ENCODE data around the gene RHOH. TPM values are rescaled to one million over a fixed set of nuclear protein-coding genes. Genes with fewer than 3 reads are reported as not detected.

RHOH gene
- total RNA-seq, 4 donors from 2014 or later: 0.26 TPM; not detected in 3

- no peak for DNase-seq
- in situ Hi-C loops (cut with MboI; ENCODE audit: low sequenced_read_pairs in 4 of 4): no loop called here
- intact Hi-C loops (cut with DNase I; ENCODE audit: low total_unique reads): no loop called here
- Histone ChIP-seq H3K4me1 (no peaks in the 10 kb centered on the region), H3K27ac (no peak overlapping the region), H3K27me3 (no peaks in the 10 kb centered on the region), H3K4me3 (no peak overlapping the region), H3K9me3 (no peaks in the 10 kb centered on the region), H3K36me3 (no peaks in the 10 kb centered on the region)
- TF ChIP-seq CTCF (IDR thresholded peaks at IDR 0.05 in 4 of 5, conservative IDR thresholded peaks at IDR 0.05 in 1 of 5): no peak
- no peak for TF ChIP-seq POLR2A (IDR thresholded peaks at IDR 0.05)
- ATAC-seq: no peak
These were observed 6.8 kb upstream of the RHOH start for GRCh38 chr4:40190019-40190418.

- in situ Hi-C loops (cut with MboI; ENCODE audit: low sequenced_read_pairs in 4 of 4): no loop called here
- no peaks in the 10 kb centered on the region for H3K36me3 ChIP-seq
- intact Hi-C loops (cut with DNase I; ENCODE audit: low total_unique reads): no loop called here
These were observed 6.4 kb upstream of the RHOH start for GRCh38 chr4:40190465-40190864.

GRCh38 chr4:40190880-40191815 lies 5.7 kb upstream of the RHOH start:
- intact Hi-C loops (cut with DNase I; ENCODE audit: low total_unique reads): no loop called here
- in situ Hi-C loops (cut with MboI; ENCODE audit: low sequenced_read_pairs in 4 of 4): no loop called here

More at GRCh38 chr4:40190465-40190864, 6.4 kb upstream of the RHOH start:
- Histone ChIP-seq H3K4me3 (no peak overlapping the region), H3K4me1 (no peaks in the 10 kb centered on the region), H3K9me3 (no peaks in the 10 kb centered on the region), H3K27ac (no peak overlapping the region), H3K27me3 (no peaks in the 10 kb centered on the region)
- ATAC-seq: no peak
- TF ChIP-seq POLR2A (IDR thresholded peaks at IDR 0.05) (no peak), CTCF (IDR thresholded peaks at IDR 0.05 in 4 of 5, conservative IDR thresholded peaks at IDR 0.05 in 1 of 5) (no peak)
- DNase-seq: no peak

GRCh38 chr4:40192114-40193015 lies 4.5 kb upstream of the RHOH start:
- DNase-seq: no peak
- in situ Hi-C loops (cut with MboI; ENCODE audit: low sequenced_read_pairs in 4 of 4): no loop called here
- ATAC-seq: no peak
- Histone ChIP-seq H3K9me3 (no peaks in the 10 kb centered on the region), H3K4me1 (no peaks in the 10 kb centered on the region), H3K4me3 (no peak overlapping the region), H3K27me3 (no peaks in the 10 kb centered on the region), H3K36me3 (no peaks in the 10 kb centered on the region), H3K27ac (no peak overlapping the region)
- TF ChIP-seq POLR2A (IDR thresholded peaks at IDR 0.05): no peak
- intact Hi-C loops (cut with DNase I; ENCODE audit: low total_unique reads): no loop called here

More at GRCh38 chr4:40190880-40191815, 5.7 kb upstream of the RHOH start:
- no peak for TF ChIP-seq CTCF (IDR thresholded peaks at IDR 0.05 in 4 of 5, conservative IDR thresholded peaks at IDR 0.05 in 1 of 5)
- no peak for TF ChIP-seq POLR2A (IDR thresholded peaks at IDR 0.05)
- Histone ChIP-seq H3K4me3 (no peak overlapping the region), H3K27me3 (no peaks in the 10 kb centered on the region), H3K36me3 (no peaks in the 10 kb centered on the region), H3K4me1 (no peaks in the 10 kb centered on the region), H3K27ac (no peak overlapping the region), H3K9me3 (no peaks in the 10 kb centered on the region)
- no peak for DNase-seq
- ATAC-seq: no peak
